Activated T-cell treated with anti-CD3 and anti-CD28 coated beads, Interleukin-2, amount 50 U/mL, for 48 hours (primary cell): ENCODE measurements around the gene C1QB.
"Not testable (repeated sequence)": the region's sequence is repeated elsewhere in the genome, so short reads cannot be mapped to it uniquely, and the experiment has no call there.

Source experiments
- DNase-seq, 2 experiments: peaks; one replicate each; pipeline ENCODE4 v3.0.0-alpha.2; 2020

Gene C1QB

DNA sequence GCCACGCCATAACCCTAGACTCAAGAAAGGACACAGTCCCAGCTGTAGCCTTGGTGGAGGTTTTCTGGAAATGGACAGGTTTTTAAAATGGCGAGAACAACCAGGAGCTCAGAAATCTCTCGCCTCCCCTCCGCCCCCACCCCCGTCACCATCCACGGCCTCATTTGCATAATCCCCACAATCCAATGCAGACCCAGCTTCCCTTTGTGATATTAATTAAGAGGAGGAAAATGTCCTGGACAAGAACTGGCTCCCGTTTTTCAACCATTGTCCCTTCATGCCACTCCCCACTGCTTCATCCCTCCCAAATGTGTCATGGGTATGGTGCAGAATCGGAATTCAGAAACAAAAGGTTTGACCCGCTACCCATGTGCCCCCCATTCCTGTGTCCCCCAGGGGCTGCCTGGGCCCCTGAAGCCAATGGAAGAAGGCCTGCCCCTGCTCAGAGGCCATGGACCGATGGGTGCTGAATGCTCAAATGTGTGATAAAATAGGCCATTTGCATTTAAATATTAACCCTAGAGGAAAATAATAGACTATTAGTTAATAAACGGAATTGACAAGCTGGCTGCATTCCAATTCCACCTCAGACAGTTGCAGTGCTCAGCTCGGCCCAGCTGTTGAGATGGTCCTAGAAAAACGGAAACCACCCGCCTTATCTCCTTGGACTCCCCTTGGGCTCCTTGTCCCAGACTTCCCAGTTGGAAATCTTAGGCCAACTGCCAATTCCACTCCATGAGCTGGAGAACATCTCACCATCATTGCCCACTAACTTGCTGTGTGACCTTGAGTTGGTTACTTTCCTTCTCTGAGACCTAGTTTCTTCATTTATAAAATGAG is 46.9 kb downstream of the C1QB start:
- DNase-seq: no peak

DNA sequence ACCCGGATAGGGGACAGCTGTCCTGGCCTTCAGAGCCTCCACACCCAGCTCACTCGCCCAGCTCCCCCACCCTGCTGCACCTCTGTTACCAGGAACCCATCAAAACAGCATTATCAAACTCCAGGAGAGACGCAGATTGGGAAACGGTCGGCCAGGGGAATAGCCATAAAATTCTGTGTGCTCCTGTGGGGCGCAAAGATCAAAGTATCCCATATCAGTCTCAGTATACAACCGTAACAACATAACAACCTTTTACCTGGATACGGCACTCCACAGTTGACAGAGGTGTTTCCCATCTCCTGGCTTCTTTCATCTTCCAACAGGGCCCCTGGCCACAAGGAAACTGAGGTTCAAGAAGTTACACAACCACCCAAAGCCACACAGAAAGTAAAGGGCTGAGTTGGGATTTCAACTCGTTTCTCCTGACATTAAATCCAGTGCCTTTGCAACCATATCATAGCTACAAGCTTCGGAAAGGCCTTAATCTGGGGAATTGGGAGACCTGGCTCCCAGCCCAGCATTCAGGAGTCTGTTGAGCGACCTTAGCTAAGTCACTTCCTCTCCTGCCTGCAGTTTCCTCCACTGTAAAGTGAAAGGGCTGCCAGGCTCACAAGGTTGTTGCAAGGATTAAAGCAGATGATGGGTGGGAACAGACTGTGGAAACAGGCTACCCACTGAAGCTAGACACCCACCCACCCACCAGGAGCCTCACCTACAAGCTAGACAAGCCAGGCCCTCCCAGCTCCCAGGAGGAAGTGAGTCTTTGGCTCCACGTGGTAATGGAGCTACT is 49.5 kb downstream of the C1QB start:
- DNase-seq: no peak

DNA sequence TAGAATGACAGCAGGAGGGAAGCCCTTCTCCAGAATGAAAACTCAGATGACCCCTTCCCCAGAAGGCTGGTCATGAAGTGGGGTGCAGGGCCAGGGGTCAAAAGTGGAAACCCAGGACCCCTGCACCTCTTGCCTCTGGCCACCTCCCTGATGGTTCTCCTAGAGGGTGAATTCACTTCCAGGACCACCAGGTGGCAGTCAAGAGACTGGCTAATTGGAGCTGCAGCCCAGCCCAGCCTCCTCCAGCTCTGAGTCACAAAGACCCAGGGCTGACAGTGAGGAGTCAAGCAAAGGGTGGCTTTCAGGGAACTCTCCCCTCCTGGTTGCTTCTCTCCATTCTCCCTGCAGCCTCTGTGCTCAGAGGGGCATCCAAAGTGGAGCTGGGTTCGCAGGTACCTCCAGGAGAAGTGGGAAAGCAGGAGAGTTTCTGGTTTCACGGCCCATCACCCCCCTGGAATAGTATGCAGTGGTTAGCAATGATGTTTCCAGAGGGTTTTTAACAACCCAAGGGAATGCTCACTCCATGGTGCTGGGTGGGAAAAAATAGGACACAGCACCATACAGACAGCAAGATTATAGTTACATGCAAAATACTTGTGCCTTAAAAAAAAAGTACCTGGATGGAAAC is 51.5 kb downstream of the C1QB start:
- peak; percentile 80 to 85 for DNase-seq

DNA sequence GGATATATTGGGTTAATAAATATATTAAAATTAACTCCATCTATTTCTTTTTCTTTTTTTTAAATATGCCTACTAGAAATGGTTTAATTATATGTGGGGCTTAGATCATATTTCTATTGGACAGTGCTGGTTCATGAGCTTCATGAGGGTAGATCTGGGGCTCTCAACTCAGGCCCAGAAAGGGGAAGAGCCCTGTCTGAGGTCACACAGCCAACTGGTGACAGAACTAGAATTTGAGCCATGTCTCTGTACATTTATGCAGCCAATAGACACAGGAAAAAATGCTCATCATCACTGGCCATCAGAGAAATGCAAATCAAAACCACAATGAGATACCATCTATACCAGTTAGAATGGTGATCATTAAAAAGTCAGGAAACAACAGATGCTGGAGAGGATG is 52.5 kb downstream of the C1QB start:
- no peak for DNase-seq

DNA sequence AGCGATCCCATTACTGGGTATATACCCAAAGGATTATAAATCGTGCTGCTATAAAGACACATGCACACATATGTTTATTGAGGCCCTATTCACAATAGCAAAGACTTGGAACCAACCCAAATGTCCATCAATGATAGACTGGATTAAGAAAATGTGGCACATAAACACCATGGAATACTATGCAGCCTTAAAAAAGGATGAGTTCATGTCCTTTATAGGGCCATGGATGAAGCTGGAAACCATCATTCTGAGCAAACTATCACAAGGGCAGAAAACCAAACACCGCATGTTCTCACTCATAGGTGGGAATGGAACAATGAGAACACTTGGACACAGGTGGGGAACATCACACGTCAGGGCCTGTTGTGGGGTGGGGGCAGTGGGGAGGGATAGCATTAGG is 53.1 kb downstream of the C1QB start:
- not testable (repeated sequence) for DNase-seq

DNA sequence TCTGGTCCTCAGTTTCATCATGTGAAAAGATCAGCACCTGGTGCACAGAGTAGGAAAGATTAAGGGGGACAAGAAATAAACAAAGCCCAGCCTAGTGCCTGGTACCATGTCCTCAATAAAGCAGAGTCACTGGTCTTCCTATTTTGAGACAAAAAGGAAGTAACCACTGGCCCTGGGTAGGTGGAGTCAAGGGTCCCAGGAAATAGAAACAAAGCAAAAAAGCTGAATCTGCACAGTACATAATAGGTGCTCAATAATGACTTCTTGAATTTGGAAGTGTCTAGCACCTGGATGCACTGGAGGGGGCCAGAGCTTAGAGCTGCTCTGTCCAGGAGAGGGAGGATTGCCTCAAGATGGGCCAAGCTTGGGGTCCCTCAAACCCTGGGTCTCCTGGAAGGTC is 55.7 kb downstream of the C1QB start:
- no peak for DNase-seq

DNA sequence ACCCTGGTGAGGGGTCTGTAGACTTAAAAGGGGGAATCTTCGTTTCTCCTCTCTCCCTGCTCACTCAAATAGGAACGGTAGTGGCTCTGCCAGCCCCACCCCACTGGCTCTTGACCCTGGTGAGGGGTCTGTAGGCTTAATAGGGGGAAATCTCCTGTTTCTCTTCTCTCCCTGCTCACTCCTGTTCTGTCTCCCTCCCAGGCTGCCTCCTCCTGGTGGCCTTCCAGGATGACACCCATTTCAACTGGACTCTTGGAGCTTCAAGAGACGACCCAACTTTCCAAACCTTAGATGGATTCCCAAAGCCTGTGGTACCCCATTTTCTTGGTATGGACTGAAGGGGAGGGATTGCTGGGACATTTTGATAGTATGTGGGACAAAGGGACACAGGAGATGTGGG is 56.2 kb downstream of the C1QB start:
- no peak for DNase-seq

DNA sequence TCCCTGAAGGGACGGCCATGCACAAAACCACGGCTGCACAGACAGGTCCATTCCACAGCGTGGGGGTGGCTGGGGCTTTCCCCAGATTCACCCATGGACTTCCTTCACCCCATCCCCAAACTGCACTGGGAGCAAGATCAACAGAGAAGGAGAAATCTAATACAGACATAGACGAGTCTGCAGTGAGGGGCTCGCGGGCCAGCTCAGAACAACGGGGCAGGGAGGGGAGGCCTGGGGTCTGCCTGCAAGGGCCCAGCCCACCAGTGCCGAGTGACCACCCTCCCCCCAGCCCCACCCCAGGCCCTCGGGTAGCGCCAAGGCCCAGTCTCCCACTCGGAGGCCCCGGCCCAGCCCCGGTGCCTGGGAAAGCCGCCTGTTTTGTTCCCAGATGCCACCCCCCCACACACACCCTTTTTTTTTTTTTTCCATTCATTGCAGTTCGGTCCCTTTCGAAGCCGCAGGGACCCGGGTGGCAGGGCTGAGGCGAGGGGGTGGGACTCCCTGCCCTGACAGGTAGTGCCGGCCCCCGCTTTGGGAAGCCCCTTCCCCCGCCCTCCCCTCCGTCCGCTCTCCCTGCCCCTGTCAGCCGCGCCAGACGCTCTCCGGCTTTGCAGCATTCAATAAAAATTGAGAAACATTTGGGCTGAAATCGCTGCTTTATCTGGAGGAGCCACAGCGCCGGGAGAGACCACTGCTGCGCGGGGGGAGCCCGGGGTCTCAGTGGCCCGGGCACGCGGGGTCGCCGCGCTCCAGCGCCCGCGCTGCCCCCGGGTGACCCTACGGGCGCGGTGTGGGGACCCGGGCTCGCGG is 57.1 kb downstream of the C1QB start:
- peak; percentile 48 to 54 for DNase-seq

DNA sequence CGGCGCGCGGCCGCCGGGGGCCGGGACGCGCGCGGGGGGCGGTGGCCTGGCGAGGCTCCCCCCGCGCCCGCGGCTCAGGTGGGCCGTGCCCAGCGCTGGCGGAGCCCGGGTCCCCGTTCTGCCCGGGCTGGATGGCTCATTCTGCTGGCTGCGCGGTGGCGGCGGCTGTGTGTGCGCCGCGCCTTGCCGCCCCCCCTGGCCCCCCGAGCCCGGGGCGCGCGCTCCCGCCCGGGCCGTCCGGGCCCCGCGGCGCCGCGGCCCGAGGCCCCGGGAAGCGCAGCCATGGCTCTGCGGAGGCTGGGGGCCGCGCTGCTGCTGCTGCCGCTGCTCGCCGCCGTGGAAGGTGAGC is 57.6 kb downstream of the C1QB start, which contains the start of gene EPHB2:
TSS of gene EPHB2 (plus strand) at position 139 of the 349 bp plus-strand sequence. CDS start at position 283, 144 bp downstream.
- DNase-seq: peak; percentile 34 to 53

DNA sequence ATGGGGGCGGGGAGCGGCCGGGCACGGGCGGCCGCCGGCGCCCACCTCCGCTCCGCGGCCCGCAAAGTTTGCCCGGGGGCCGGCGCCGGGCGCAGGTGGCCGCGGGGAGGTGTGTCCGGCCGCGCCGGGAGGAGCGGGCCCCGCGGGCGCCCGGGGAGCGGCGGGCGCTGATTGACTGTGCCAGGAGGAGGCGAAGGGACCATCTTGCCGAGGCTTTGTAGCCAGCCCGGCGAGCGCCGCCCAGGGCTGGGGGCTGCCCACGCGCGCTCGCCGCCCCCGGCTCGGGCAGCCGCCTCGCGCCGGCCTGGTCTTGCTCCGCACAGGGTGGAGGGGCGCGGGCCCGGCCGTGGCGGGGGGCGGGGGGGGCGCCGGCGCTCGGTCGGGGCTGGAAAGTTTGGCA is 58.0 kb downstream of the C1QB start:
- no peak for DNase-seq
